ENCODE measurements around the gene ZNF485.

- no peak for TF ChIP-seq POLR2A (IDR thresholded peaks at IDR 0.05; ENCODE audit: low read length)
- TF ChIP-seq RAD21 (conservative IDR thresholded peaks at IDR 0.05 in 1 of 2, IDR thresholded peaks at IDR 0.05 in 1 of 2), result no peak
Observed at GRCh38 chr10:43607199-43607573, 948 bp downstream of the ZNF485 start.

Data from A549 (cell line).